SKM-1 (cell line): ENCODE results near the gene CEP63.

Experiments
- DNase-seq: peaks from one replicate; lab custom pipeline; 2025; ENCODE audit not compliant: unreplicated experiment; lab: John Stamatoyannopoulos, UW

CEP63 gene

GRCh38 chr3:134622806-134623365, 137.0 kb downstream of the CEP63 start:
- DNase-seq: no peak

- no peak for DNase-seq
Observed at GRCh38 chr3:134623615-134624245, 137.9 kb downstream of the CEP63 start.
